GM10248 (cell line): Measurements from ENCODE around the gene PTPN22.

Experiments
- CTCF ChIA-PET: fragments of 300-600 bp; sonication (Branson Sonifier 250); formaldehyde crosslinking; extraction: SDS; loops from one replicate; lab custom pipeline; 2021; ENCODE audit warnings: antibody characterized with exemption; lab: Yijun Ruan, JAX
- POLR2A ChIA-PET: fragments of 350-650 bp; sonication (Branson Sonifier 250); formaldehyde crosslinking; extraction: SDS; loops from one replicate; lab custom pipeline; 2020; ENCODE audit warnings: antibody characterized with exemption; lab: Yijun Ruan, JAX
- DNase-seq: peaks from one replicate; pipeline ENCODE4 v3.0.0; 2012; ENCODE audit errors: extremely low spot score
- TF ChIP-seq, protein P1 (sequence below): IDR thresholded peaks from 2 replicates; pipeline ENCODE4 v1.5.1; 2012; ENCODE audit warnings: mild to moderate bottlenecking, low read depth; ENCODE audit errors: extremely low read depth, missing control alignments, control extremely low read depth

PTPN22 gene

GRCh38 chr1:113849072-113849471 lies 22.4 kb downstream of the PTPN22 start:
- ChIA-PET POLR2A (no interaction called here), CTCF (interaction anchor here (1.2 kb wide), 1 partner anchor 11 kb away, joined by 3 read pairs; no protein-coding TSS in a partner anchor)
- DNase-seq, result no peak
- TF ChIP-seq, protein P1, sequence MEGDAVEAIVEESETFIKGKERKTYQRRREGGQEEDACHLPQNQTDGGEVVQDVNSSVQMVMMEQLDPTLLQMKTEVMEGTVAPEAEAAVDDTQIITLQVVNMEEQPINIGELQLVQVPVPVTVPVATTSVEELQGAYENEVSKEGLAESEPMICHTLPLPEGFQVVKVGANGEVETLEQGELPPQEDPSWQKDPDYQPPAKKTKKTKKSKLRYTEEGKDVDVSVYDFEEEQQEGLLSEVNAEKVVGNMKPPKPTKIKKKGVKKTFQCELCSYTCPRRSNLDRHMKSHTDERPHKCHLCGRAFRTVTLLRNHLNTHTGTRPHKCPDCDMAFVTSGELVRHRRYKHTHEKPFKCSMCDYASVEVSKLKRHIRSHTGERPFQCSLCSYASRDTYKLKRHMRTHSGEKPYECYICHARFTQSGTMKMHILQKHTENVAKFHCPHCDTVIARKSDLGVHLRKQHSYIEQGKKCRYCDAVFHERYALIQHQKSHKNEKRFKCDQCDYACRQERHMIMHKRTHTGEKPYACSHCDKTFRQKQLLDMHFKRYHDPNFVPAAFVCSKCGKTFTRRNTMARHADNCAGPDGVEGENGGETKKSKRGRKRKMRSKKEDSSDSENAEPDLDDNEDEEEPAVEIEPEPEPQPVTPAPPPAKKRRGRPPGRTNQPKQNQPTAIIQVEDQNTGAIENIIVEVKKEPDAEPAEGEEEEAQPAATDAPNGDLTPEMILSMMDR, result no peak

- DNase-seq, result no peak
- CTCF ChIA-PET, result no interaction called here
- TF ChIP-seq, protein P1, result no peak
- POLR2A ChIA-PET, result no interaction called here
These were observed 25.0 kb downstream of the PTPN22 start for GRCh38 chr1:113846391-113847035.

DNA sequence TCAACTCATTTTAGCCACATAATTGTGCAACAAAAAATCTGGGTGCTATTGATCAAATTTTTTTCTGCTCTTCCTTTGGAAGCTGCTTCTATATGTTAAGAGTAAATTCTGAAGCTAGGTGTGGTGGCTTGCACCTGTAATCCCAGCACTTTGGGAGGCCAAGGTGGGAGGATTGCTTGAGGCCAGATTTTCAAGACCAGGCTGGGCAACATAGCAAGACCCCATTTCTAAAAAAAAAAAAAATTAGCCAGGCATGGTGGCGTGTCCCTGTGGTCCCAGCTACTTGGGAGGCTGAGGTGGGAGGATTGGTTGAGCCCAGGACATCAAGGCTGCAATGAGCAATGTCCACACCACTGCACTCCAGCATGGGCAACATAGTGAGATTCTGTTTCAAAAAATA lies 35.0 kb downstream of the PTPN22 start:
- POLR2A ChIA-PET, result interaction anchor here (0.7 kb wide), 1 partner anchor 67 kb away, joined by 4 read pairs; no protein-coding TSS in a partner anchor
- CTCF ChIA-PET, result interaction anchor here (0.7 to 4.2 kb wide), 14 partner anchors 18 to 127 kb away, joined by 3 to 34 read pairs (median 6); partner anchors contain the start of genes AP4B1, DCLRE1B and PHTF1
- TF ChIP-seq, protein P1, result no peak
- no peak for DNase-seq

- TF ChIP-seq, protein P1, result peak; percentile 35
- DNase-seq, result peak; percentile 42
- POLR2A ChIA-PET, result interaction anchor here (0.7 kb wide), 1 partner anchor 68 kb away, joined by 4 read pairs; no protein-coding TSS in a partner anchor
- CTCF ChIA-PET, result interaction anchor here (0.7 to 4.2 kb wide), 35 partner anchors 8 to 447 kb away, joined by 3 to 34 read pairs (median 4); partner anchors contain the start of genes AP4B1, DCLRE1B, HIPK1 and PHTF1
These were observed 35.7 kb downstream of the PTPN22 start for GRCh38 chr1:113835686-113836290.

GRCh38 chr1:113834716-113835115 lies 36.8 kb downstream of the PTPN22 start:
- DNase-seq, result no peak
- CTCF ChIA-PET, result interaction anchor here (0.8 to 4.2 kb wide), 29 partner anchors 11 to 448 kb away, joined by 3 to 34 read pairs (median 4); partner anchors contain the start of genes AP4B1, DCLRE1B, HIPK1 and RSBN1
- POLR2A ChIA-PET, result no interaction called here
- TF ChIP-seq, protein P1, result no peak

GRCh38 chr1:113830039-113830438 lies 41.5 kb downstream of the PTPN22 start:
- TF ChIP-seq, protein P1, result no peak
- no peak for DNase-seq
- ChIA-PET POLR2A (no interaction called here), CTCF (no interaction called here)
